Measurements from ENCODE around the gene SLC25A51.

SLC25A51 gene, protein sequence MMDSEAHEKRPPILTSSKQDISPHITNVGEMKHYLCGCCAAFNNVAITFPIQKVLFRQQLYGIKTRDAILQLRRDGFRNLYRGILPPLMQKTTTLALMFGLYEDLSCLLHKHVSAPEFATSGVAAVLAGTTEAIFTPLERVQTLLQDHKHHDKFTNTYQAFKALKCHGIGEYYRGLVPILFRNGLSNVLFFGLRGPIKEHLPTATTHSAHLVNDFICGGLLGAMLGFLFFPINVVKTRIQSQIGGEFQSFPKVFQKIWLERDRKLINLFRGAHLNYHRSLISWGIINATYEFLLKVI

DNA sequence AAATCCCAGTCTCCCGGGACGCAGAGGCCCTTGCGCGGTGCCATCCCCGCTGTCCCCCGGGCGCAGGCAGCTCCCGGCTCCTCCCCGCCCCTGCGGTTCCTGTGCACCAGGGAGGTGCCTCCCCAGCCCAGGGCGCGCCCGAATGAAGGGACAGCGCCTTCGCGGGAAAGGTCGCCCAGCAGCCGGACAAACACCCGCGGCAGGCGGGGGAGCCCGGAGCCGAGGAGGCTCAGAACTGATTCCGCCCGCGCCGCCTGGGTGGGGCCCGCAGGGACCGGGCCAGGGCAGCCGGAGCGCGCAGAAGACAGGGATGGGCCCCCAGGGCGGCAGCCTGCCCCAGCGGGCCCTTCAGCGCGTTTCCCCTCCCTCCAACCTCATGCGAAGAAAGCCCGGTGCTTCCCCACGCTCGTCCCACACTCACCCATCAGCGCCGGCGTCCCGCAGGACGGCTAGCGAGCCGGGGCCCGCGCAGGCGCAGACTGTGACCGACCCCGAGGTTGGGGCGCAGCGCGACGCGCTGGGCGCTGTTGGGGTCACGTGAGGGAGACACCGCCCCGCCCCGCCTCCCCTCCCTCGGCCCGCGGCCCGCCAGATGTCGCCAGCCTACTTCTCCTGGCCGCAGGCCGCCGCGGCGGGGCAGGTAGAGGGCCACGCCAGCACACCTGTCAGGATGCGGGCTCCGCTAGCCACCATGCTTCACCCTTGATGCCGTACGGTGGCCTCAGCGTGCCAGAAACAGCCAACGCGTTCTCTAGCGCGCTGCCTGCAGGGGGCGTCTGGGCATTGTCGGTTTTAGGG, at the start of gene SLC25A51:
Gene SLC25A51 (minus strand): TSS at position 481 of the 798 bp plus-strand sequence. CDS start 15,577 bp downstream, outside the sequence.
- Mint-ChIP-seq H3K36me3 (peaks cover 2% of the 10 kb centered on the region), H3K9me3 (ENCODE audit: low read depth) (no peaks in the 10 kb centered on the region), H3K4me3 (peak within 1 kb of the TSS; percentile 89), H3K27ac (peak within 1 kb of the TSS; percentile 92), H3K4me1 (ENCODE audit: low read depth) (peaks cover 26% of the 10 kb centered on the region), H3K27me3 (no peaks in the 10 kb centered on the region)

DNA sequence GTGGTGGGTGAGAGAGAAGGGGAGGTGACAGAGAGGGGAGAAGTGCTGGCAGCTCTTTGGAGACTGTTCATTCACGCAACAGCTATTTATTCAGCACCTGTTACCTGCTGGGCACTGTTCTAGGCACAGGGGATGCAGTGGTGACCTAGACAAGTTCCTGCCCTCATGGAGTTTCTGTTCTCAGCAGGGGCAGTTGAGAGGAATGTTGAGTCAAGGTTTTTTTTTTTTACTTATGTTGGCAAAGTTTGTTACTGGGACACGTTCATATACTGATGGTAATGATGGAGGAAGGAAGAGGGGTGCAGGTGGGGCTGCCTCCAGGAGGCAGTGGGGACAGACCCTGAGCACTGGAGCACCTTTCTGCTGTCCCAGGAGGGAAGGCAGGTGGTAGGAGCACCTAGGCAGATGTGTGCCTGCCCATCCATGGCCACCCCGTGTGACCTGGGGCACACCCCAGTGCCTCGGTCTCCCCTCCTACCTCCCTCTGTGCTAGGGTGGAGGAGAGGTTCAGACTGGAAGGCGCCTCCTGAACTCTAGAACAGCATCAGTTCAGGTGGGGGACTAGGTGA, 49.4 kb upstream of the SLC25A51 start:
- no peak overlapping the region for H3K4me3 Mint-ChIP-seq
- no peaks in the 10 kb centered on the region for H3K27me3 Mint-ChIP-seq
- peaks cover 14% of the 10 kb centered on the region for H3K4me1 Mint-ChIP-seq (ENCODE audit: low read depth)
- peak overlapping the region; percentile 46 for H3K27ac Mint-ChIP-seq
- H3K36me3 Mint-ChIP-seq: peaks cover 9% of the 10 kb centered on the region
- H3K9me3 Mint-ChIP-seq (ENCODE audit: low read depth): no peaks in the 10 kb centered on the region

DNA sequence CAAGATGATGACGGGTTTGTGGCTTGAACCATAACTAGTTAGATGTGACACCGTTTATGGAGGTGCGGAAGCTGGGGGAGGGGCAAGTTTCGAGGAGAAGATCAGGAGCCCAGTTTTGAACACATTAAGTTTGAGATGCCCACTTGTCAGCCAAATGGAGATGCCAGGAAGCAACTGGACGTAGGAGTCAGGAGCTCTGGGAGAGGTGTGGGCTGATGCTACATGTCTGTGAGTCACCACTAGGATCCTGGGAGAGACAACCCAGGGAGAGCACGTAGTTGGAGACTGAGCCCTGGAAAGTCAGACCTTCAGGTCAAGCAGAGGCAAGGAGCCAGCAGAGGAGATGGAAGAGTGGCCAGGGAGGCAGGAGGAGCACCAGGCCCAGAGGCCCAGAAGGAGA, 48.8 kb upstream of the SLC25A51 start:
- no peak overlapping the region for H3K27ac Mint-ChIP-seq
- no peaks in the 10 kb centered on the region for H3K9me3 Mint-ChIP-seq (ENCODE audit: low read depth)
- H3K36me3 Mint-ChIP-seq: peaks cover 9% of the 10 kb centered on the region
- H3K4me1 Mint-ChIP-seq (ENCODE audit: low read depth): peaks cover 14% of the 10 kb centered on the region
- H3K27me3 Mint-ChIP-seq: no peaks in the 10 kb centered on the region
- no peak overlapping the region for H3K4me3 Mint-ChIP-seq

DNA sequence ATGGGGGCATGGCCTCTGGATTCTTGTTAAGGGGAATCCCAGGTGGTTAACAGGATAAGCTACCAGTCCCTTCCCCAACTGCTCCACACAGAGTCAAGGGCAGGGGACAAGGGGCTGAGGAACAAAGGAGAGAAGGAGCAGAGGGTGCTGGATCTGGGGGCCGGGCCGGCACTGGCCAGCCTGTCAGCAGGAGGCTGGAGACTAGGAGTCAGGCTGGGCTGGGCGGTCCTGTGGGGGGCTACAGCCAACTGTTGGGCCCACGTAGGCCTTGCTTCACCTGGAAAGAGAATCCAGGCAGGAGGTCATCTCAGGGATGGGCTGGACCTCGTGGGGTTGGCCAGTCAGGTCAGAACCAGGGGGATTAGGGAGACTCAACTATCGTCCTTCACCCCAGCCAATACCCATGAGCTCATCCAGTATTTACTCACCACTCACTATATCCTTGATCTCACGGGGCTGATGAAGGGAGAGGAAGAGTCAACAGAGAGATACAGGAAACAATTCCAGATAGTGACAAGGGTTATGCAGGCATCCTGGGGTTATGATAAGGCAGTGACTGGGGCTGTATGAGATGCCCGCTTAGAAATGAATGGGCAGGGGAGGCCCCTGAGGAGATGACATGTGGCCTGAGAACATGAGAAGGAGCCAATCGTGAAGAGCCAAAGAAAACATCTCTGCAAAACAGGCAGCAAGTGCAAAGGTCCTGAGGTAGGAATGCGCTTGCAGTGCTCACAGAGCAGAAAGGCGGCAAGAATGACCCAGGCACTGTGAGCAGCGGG, 47.9 kb upstream of the SLC25A51 start:
- Mint-ChIP-seq H3K4me3 (no peak overlapping the region), H3K27ac (no peak overlapping the region), H3K27me3 (no peaks in the 10 kb centered on the region), H3K4me1 (ENCODE audit: low read depth) (peaks cover 14% of the 10 kb centered on the region), H3K9me3 (ENCODE audit: low read depth) (no peaks in the 10 kb centered on the region), H3K36me3 (peaks cover 9% of the 10 kb centered on the region)

DNA sequence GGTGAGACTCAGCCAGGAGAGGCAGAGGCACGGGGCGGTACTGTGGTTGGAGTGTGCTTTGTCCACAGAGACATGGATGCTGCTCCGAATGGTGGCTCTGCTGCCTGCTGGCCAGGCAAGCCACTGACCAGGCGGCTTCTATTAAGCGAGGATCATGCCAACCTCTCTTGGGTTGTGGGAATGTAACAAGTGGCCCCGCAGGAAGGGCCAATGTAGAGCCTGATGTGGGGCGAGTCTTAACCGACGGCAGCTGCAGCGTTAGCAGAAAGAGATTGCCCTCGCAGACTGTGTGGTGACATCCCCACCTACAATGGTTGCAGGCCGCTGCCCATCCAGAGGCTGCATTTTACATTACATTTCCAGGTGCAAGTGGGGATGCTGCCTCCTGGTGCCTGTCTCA, 46.6 kb upstream of the SLC25A51 start:
- no peak overlapping the region for H3K27ac Mint-ChIP-seq
- H3K27me3 Mint-ChIP-seq: no peaks in the 10 kb centered on the region
- H3K36me3 Mint-ChIP-seq: peaks cover 9% of the 10 kb centered on the region
- peaks cover 14% of the 10 kb centered on the region for H3K4me1 Mint-ChIP-seq (ENCODE audit: low read depth)
- H3K4me3 Mint-ChIP-seq: no peak overlapping the region
- no peaks in the 10 kb centered on the region for H3K9me3 Mint-ChIP-seq (ENCODE audit: low read depth)

DNA sequence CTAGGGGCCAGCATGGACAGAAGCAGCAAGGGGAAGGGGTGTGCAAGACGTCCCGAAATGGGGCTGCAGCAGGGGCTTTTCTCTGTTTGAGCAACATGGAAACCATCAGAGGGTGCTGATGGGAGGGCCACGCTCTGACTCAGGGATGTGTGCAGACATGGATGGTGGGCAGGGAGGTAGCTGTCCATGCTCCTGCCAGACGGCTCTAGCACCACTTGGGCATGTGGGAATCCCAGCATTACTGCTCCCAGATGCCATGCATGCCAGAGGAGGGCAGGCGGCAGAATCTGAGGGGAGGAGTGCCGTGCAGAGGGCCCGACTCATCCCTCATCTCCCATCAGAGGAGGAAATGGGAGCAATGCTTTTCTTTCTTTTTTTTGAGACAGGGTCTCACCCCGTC, 45.6 kb upstream of the SLC25A51 start:
- H3K27ac Mint-ChIP-seq: no peak overlapping the region
- H3K9me3 Mint-ChIP-seq (ENCODE audit: low read depth): no peaks in the 10 kb centered on the region
- peaks cover 4% of the 10 kb centered on the region for H3K36me3 Mint-ChIP-seq
- H3K27me3 Mint-ChIP-seq: no peaks in the 10 kb centered on the region
- peaks cover 12% of the 10 kb centered on the region for H3K4me1 Mint-ChIP-seq (ENCODE audit: low read depth)
- H3K4me3 Mint-ChIP-seq: no peak overlapping the region

DNA sequence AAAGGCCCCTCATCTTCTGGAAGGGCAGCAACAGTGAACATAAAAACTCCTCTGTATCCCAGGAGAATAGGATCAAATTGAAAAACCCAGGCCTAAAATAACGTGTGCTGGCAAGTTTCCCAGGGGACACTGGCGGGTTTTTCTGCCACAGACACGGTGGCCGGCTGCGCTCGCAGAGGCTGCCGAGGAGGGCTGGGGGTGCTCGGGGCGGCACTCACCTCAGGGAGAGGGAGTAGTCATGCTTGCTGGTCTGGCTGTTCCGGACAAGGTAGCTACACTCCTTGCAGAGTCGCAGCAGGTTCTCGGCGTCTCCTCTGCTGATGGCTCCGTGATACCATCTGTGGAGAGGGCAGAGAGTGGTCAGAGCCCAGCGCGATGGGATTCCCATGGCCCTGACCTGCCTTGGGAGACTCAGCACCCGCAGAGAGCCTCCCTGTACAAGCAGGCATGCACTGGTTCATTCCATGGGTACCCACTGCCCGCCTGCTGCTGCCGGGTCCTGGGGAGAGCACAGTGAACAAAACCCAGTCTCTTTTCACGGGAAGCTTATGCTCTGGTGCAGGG, 44.6 kb upstream of the SLC25A51 start:
- no peak overlapping the region for H3K4me3 Mint-ChIP-seq
- peaks cover 4% of the 10 kb centered on the region for H3K36me3 Mint-ChIP-seq
- H3K27ac Mint-ChIP-seq: no peak overlapping the region
- H3K27me3 Mint-ChIP-seq: no peaks in the 10 kb centered on the region
- no peaks in the 10 kb centered on the region for H3K9me3 Mint-ChIP-seq (ENCODE audit: low read depth)
- H3K4me1 Mint-ChIP-seq (ENCODE audit: low read depth): peaks cover 4% of the 10 kb centered on the region

DNA sequence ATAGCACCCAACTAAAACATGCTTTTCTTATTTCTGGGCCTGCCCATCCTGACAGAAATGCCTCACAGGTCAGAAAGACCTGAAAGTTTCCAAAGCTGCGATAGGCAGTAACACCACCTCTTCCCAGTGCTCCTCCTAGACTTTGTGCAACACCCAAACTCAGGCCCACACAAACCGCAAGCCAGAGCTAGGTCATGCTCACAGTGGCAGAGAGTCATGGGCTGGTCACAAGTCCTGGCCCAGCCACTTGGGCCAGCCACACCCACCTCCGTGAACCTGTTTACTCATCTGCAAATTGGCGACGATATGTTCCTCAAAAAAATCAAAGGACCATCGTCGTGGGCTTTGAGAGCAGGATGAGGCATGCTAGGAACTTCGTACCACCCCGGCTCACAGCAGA, 44.0 kb upstream of the SLC25A51 start:
- Mint-ChIP-seq H3K27ac (no peak overlapping the region), H3K27me3 (no peaks in the 10 kb centered on the region), H3K4me1 (ENCODE audit: low read depth) (no peaks in the 10 kb centered on the region), H3K4me3 (no peak overlapping the region), H3K36me3 (peaks cover 4% of the 10 kb centered on the region), H3K9me3 (ENCODE audit: low read depth) (no peaks in the 10 kb centered on the region)

DNA sequence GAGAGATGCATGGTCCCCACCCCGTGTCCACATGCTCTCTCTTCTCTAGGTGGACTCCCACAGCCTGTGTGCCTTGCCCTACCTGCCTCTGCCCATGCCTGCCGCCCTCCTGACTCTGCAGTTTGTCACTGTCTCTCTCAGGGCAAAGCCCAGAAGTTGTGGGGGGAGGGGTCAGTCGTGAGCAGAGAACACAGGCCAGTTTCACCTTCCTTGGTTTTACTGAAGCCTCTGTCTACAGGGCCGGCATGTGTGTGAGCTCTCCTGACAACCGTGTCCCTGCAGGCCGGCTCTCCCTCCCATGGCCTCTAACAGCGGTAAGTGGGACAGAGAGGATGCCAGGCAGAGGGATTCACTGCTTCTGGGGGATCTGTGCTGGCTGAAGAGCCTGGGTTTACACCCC, 43.5 kb upstream of the SLC25A51 start:
- Mint-ChIP-seq H3K9me3 (ENCODE audit: low read depth) (no peaks in the 10 kb centered on the region), H3K4me3 (no peak overlapping the region), H3K27ac (no peak overlapping the region), H3K36me3 (peaks cover 4% of the 10 kb centered on the region), H3K27me3 (no peaks in the 10 kb centered on the region), H3K4me1 (ENCODE audit: low read depth) (no peaks in the 10 kb centered on the region)

DNA sequence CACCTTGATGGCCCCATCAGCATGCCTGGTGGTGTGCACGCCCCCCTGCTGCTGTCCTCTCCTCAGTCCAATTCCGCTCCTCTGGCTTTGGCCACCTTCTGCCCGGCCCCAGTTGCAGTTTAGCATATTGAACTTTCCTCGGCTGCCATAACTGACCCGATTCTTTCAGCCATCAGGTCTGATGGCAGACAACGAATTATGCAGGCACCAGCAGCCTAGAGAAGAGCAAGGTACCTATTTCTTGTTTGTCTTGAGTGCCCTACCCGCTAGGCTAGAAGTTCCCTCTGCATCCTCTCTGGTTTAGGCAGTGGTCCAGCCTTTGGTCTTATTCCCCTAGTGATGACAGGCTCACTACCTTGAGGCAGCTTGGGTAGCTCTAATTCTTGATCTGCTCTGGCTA, 43.0 kb upstream of the SLC25A51 start:
- no peak overlapping the region for H3K27ac Mint-ChIP-seq
- H3K36me3 Mint-ChIP-seq: peaks cover 1% of the 10 kb centered on the region
- no peaks in the 10 kb centered on the region for H3K4me1 Mint-ChIP-seq (ENCODE audit: low read depth)
- H3K9me3 Mint-ChIP-seq (ENCODE audit: low read depth): no peaks in the 10 kb centered on the region
- H3K4me3 Mint-ChIP-seq: no peak overlapping the region
- H3K27me3 Mint-ChIP-seq: no peaks in the 10 kb centered on the region

DNA sequence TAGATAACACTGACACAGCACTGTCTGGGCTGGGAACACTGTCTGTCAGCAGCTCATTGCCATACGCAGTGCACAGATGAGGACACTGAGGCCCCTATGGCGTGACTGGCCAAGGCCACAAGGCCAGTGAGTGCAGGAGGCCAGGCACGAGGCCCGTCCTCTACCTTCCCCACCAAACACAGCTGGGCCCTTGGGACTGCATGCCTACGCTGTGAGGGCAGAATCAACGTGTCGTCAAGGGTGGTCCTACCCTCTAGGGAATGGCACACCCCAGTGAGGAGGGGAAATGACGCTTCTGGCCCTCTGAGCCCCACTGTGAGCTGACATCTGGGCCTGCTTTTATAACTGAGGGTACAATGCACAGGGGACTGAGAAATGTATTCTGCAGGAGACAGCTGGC, 42.1 kb upstream of the SLC25A51 start:
- no peak overlapping the region for H3K27ac Mint-ChIP-seq

DNA sequence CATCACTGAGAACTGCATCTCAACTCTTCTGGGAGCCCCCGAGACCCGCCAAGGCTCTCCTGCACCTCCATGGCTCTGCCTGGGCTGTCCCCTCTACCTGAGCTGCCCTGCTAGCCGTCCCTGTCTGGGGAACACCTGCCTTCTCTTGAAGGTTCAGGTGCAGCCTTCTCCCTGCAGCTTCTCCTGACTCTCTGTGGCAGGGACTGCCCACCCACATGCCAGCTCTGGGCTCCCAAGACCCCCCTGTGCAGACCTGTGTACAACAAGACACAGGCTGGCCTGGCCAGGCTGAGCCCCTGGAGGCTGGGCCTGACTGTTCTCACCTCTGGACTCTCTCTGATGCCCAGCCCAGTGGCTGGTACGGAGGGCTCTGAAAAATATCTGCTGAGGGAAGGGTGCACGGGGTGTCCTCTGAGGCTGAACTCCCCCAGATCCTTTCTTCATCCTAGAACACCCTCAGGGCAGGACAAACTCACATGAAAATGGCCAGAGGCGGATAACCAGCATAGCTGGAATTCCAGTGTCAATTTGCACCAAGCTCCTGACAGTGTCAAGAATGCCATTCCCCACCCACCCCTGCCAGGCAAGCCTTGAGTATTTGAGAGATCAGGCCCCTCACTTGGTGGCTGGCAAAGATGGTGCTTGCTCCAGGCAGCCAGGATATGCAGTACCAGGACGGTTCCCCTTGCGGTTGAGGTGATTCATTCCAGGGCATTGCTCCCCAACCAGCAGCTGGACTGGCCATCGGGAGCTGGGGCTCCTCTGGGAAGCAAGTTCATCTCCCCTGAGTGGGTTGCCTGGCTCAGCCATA, 40.9 kb upstream of the SLC25A51 start:
- Mint-ChIP-seq H3K4me3 (no peak overlapping the region), H3K9me3 (ENCODE audit: low read depth) (no peaks in the 10 kb centered on the region), H3K4me1 (ENCODE audit: low read depth) (no peaks in the 10 kb centered on the region), H3K36me3 (no peaks in the 10 kb centered on the region), H3K27me3 (no peaks in the 10 kb centered on the region), H3K27ac (no peak overlapping the region)

More for the DNA sequence above, 42.1 kb upstream of the SLC25A51 start:
- H3K4me1 Mint-ChIP-seq (ENCODE audit: low read depth): no peaks in the 10 kb centered on the region
- H3K27me3 Mint-ChIP-seq: no peaks in the 10 kb centered on the region
- no peaks in the 10 kb centered on the region for H3K9me3 Mint-ChIP-seq (ENCODE audit: low read depth)
- no peaks in the 10 kb centered on the region for H3K36me3 Mint-ChIP-seq
- H3K4me3 Mint-ChIP-seq: no peak overlapping the region

DNA sequence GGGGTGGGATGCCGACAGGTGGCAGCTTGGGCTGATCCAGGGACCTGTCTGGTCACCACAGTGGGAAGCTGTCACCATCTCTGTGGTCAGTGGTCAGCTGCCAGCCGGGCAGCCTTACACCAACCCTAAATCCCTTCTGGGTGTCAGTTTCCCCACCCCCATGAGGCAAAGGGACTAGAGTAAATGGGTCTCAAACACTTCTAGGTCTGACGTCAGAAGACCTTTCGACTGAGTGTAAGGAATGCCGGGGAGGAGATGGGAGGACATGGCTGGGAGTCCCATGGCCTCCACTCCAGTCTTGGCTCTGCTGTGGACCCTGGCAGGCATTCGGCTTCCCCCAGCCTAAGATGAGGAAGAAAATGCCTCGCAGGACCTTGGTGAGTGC, 40.3 kb upstream of the SLC25A51 start:
- no peaks in the 10 kb centered on the region for H3K27me3 Mint-ChIP-seq
- H3K36me3 Mint-ChIP-seq: no peaks in the 10 kb centered on the region

More for the DNA sequence above, 40.3 kb upstream of the SLC25A51 start:
- Mint-ChIP-seq H3K27ac (no peak overlapping the region), H3K4me3 (no peak overlapping the region), H3K9me3 (ENCODE audit: low read depth) (no peaks in the 10 kb centered on the region), H3K4me1 (ENCODE audit: low read depth) (no peaks in the 10 kb centered on the region)
